ENCODE measurements around the gene PEX6.

DNA sequence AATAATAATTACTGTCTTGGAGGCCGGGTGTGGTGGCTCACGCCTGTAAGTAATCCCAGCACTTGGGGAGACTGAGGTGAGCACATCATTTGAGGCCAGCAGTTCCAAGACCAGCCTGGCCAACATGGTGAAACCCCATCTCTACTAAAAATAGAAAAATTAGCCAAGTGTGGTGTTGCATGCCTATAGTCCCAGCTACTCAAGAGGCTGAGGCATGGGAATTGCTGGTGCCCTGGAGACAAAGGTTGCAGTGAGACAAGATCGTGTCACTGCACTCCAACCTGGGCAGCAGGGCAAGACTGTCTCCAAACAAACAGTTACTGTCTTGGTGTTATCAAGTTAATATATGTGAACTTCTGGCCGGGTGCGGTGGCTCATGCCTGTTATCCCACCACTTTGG is 47.4 kb upstream of the PEX6 start:
- TF ChIP-seq POLR2AphosphoS5 (IDR thresholded peaks at IDR 0.05; ENCODE audit: low read depth, low read length), result no peak
- TF ChIP-seq TAF1 (IDR thresholded peaks at IDR 0.05; ENCODE audit: borderline replicate concordance, low read depth, low read length), result no peak
- TF ChIP-seq POLR2A (IDR thresholded peaks at IDR 0.05; ENCODE audit: low read depth, low read length), result no peak

Measured in GM12892 (cell line).